HG03342 (cell line): ENCODE measurements around the gene TRRAP.

Source experiments
- ATAC-seq: cut with Tn5 transposase; IDR thresholded peaks from one replicate; pipeline ENCODE4 v1.9.1; 2021; ENCODE audit warnings: mild to moderate bottlenecking, moderate library complexity; ENCODE audit not compliant: unreplicated experiment

TRRAP gene

DNA sequence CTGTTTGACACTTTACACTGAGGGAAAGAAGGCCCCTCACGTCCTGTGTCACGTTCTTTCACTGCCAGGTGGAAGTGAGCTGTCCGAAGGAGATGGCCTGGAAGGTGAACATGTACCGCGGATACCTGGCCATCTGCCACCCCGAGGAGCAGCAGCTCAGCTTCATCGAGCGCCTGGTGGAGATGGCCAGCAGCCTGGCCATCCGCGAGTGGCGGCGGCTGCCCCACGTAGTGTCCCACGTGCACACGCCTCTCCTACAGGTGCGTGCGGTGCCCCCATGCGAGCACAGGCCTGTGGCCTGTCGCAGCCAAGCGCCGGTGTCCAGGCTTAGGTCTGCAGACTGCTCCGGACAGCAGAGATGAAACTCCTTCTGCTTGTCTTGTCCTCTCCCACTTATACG lies 103.4 kb downstream of the TRRAP start:
- ATAC-seq, result no peak

DNA sequence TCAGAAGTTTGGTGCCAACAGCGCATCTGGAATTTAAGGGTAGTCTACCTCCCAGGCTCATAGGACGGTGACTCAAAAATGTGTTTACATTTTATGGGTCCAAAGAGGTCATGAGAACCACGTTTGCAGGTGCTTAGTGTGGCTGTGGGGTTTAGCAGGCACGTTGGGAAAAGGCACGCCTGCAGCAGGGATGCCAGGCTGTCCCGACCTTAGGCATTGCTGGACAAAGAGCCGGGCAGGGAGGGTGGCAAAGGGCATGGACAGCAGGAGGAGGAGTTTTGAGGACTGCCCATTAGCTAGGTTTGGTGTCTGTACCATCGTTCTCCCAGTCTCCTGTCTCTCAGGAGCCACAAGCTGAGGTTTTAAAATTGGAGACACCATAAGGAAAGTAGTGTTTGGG lies 104.4 kb downstream of the TRRAP start:
- no peak for ATAC-seq

GRCh38 chr7:98984126-98984525 lies 105.8 kb downstream of the TRRAP start:
- no peak for ATAC-seq

DNA sequence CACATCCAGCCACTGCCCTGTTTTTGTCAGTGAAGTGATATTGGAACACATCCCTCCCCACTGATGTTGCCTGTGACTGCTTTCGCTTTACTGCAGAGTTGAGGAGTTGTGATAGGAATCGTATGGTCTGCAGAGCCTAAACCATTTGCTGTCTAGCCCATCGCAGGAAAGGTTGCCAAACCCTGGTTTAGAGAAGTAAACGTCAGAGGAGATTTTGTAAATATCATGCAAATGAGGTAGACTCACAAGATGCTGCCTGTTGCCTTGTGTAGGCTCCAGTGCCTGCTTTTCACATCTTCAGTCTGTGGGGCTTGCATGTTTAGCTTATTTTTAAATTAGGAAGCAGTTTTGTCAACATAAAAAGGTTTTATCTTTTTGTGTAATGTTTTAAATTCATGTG lies 107.1 kb downstream of the TRRAP start:
- no peak for ATAC-seq

GRCh38 chr7:98985945-98986344 lies 107.6 kb downstream of the TRRAP start:
- no peak for ATAC-seq

DNA sequence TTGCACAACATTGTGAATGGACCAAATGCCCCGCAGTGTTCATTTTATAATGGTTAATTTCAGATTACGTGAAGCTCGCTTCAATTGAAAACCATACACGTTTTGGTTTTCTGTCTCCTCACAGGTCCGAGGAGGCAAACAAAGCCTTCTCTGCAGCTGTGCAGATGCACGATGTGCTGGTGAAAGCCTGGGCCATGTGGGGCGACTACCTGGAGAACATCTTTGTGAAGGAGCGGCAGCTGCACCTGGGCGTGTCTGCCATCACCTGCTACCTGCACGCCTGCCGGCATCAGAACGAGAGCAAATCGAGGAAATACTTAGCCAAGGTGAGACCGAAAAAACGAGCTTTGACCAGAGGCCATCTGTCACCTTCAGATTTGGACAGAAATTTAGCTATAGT lies 110.3 kb downstream of the TRRAP start:
- ATAC-seq, result no peak

DNA sequence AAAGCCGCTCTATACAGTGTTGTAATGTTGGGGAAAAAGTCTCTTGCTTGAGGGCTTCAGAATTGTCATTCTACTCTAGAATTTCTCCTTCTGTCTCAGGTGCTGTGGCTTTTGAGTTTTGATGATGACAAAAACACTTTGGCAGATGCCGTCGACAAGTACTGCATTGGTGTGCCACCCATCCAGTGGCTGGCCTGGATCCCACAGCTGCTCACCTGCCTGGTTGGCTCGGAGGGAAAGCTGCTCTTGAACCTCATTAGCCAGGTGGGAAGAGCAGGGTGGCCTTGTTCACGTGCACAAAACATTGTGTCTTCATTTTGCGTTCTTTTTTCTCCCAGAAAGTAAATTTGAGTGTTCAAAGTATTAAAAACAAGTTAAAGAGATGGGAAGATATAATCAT lies 112.0 kb downstream of the TRRAP start:
- no peak for ATAC-seq

DNA sequence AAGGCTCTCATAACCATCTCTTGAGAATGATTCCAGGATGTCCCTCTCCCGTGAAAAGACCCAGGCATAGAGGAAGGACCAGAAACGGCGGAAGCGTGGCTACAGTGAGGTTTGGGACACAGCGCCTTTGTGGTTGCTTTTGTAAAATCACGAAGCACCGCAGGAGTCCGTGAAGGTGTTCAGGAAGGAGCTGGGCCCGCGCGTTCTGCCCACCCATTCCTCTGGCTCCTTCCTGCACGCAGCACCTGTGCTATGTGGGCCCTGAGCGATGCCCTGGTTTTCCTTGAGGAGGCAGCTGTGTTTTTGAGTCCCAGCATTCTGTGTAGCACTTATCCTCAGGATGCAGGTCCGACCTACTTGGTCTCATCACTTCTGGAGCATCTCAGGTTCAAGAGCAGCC lies 112.8 kb downstream of the TRRAP start:
- no peak for ATAC-seq

- ATAC-seq, result no peak
These were observed 113.7 kb downstream of the TRRAP start for GRCh38 chr7:98992076-98992475.

DNA sequence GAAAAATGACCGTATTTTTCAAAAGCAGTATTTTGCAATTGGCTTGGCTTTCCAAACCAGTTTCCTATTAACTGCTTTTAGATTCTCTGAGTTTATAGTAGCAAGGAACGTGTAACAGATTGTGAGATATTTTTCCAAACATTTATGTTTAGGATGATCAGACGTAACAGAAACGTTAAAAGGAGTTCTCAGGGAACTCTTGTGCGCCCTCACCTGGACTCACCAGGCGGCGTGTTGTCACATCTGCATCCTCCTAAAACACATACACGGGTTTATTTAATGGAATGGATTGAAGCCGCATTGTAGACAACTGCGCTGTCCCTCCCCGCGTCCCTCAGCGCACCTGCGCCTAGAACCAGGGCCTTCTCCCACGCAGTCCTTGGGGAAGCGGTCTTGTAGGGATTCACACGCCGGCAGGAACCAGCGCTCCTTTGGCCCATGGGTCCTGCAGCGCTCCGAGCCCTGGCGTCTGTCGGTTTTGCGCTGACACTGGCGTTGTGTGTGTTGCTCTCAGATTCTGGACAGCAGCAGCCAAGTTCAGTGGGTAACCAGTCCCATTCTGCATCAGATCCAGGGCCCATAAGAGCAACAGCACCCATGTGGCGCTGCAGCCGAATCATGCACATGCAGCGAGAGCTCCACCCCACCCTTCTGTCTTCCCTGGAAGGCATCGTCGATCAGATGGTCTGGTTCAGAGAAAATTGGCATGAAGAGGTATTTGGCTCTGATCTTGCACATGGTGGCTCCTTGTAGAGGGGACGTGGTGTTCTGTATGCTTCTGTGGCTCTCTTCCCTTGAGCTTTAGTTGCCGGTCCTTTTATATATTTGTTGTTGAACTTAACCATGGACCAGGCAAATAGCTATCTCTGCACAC lies 114.9 kb downstream of the TRRAP start:
- no peak for ATAC-seq

DNA sequence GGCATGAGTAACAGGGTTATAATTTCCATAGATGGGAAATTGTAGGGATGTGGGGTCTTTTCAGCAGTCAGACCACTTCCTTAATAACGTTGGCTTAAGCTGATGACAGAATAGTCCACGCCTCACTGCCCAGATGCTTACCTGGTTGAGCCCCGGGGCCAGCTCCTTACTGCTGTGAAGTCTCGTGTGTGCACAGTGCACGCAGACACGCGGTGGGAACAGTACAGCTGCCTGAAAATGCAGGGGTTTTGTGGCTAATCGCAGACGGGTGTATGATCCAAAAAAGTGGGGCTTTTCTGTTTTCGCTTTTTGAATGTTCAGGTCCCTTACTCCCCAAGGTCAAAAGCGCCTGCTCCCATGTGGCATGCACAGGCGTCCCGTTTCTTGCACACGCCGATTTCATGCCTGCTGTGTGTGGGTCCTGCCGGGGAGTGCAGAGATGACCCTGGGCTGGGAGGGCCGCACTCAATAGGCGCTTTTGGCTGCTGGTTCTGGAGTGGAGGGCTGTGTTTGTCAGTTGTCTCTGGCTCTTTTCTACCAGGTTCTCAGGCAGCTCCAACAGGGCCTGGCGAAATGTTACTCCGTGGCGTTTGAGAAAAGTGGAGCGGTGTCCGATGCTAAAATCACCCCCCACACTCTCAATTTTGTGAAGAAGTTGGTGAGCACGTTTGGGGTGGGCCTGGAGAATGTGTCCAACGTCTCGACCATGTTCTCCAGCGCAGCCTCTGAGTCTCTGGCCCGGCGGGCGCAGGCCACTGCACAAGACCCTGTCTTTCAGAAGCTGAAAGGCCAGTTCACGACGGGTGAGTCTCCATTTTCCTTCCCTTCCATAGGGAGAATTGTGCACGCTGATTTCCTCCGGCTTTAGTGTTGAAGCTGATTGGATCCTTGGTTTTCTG lies 116.0 kb downstream of the TRRAP start:
- ATAC-seq, result no peak

- no peak for ATAC-seq
These were observed 116.8 kb downstream of the TRRAP start for GRCh38 chr7:98995111-98995510.

- ATAC-seq, result no peak
These were observed 117.3 kb downstream of the TRRAP start for GRCh38 chr7:98995523-98996149.

DNA sequence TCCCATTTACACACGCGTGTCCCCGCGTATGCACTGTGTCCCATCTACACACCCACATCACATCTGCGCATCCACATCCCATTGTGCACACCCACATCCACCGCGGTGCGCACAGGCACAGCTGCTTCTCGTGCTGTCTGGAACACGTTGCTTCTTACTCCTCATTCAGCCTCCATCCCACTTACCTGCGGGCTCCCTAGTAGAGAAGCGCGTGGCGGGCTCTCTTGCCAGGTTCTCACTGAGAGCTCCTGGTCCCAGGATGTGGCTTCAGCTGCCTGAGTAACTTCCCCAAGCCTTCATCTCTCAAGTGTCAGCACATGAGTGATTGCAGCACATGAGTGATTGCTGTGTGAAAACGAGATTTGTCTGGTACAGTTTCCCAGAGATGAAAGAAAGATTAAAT lies 117.8 kb downstream of the TRRAP start:
- ATAC-seq, result no peak

DNA sequence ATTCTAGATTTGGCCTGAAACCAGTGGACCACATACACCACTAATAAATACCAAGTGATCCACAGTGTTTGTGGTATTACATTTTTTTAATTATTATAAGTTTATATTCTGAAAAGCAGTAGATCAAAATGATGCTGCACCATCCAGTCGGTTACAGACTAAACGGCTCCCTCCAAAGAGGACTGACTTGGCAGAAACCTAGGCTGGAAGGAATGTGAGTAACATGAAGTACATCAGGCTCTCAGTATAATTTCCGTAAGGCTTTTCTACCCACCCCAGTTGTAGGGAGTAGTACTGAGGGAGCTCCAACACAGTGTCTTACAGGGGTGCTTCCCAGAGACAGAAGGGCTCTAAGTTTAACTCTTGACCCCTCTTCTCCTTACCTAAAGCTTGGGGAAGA lies 119.5 kb downstream of the TRRAP start:
- no peak for ATAC-seq

GRCh38 chr7:98998821-98999725 lies 120.7 kb downstream of the TRRAP start:
- ATAC-seq, result no peak

DNA sequence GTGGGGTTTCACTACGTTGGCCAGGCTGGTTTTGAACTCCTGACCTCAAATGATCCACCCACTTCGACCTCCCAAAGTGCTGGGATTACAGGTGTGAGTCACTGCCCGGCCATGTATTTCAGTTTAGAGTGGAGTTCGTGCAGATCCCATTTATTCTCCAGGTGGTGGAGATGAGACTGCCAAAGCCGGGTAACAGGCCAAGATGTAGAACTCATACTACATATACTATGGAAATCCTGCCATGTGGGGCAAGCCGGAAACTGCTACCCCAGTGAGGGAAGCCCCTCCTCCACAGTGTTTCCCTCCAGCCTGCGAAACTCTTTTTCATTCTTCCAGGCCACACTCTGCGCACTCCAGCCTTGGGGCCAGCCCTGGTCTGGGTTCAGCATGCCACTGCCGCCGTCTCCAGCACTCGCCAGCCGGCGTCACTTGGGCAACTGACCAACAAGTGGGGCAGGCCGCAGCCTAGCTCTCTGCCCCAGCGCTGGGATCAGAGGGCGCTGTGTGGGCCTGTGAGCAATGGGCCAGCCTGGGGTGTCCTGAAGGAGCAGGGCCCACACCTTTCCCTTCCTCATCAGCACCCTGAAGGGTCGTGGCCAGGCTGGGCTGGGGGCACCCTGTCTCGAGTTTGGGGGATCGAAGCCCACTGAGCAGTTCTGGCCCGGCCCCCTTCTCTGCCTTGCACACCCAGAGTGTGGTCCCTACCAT lies 122.0 kb downstream of the TRRAP start:
- no peak for ATAC-seq

GRCh38 chr7:99000904-99001465 lies 122.7 kb downstream of the TRRAP start:
- ATAC-seq, result no peak

DNA sequence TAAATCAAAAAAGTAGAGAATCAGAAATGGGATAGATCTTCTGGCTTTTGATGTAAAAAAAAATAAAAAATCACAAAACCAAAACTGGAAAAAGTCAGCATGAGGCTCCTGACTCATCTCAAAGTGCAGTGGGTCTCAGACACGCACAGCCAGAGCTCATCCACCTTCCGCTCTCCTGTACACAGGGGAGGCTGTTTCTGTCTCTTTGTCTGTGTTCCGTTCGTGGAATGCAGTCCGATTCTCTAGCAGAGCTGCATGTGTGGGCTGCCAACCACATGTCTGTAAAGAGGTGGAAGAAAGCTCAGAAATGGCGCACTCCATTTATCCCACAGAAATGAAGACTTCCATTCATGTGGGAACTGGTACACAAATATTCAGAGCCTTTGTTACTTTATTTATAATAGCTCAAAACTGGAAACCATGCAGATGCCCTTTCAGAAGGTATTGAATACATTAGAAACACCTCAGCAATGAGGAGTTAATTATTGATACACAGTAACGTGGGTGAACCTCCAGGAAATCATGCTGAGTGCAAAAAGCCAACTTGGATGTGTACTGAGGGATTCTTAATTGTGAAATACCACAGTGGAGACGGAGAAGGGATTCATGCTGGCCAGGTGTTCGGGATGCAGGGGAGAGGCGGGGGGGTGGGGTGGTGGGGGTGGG lies 123.3 kb downstream of the TRRAP start:
- no peak for ATAC-seq
